GM21423 (cell line): ENCODE results near the gene FAM53B.
"Not testable (repeated sequence)": the region's sequence is repeated elsewhere in the genome, so short reads cannot be mapped to it uniquely, and the experiment has no call there.

Experiments
- ATAC-seq: cut with Tn5 transposase; IDR thresholded peaks from one replicate; pipeline ENCODE4 v1.9.1; 2021; ENCODE audit warnings: mild to moderate bottlenecking, moderate library complexity; ENCODE audit not compliant: unreplicated experiment

Gene FAM53B

GRCh38 chr10:124744102-124745050 lies at the start of gene FAM53B:
Gene FAM53B (minus strand): TSS chr10:124744378. CDS start chr10:124706713, 37,665 bp downstream.
- peak; percentile 62 for ATAC-seq

DNA sequence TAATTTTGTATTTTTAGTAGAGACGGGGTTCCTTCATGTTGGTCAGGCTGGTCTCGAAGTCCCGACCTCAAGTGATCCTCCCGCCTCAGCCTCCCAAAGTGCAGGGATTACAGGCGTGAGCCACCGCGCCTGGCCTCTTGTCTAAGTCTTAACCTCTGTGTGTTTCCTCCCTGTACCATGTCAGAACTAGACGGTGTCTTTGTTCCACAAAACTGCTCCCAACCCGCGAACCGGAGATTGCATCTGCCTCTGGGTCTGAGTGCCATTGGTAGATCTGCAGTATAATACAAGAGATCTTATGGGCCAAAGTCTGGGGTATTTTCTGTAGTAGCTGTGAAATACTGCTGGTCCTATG lies 48.8 kb upstream of the FAM53B start:
- ATAC-seq, result no peak

DNA sequence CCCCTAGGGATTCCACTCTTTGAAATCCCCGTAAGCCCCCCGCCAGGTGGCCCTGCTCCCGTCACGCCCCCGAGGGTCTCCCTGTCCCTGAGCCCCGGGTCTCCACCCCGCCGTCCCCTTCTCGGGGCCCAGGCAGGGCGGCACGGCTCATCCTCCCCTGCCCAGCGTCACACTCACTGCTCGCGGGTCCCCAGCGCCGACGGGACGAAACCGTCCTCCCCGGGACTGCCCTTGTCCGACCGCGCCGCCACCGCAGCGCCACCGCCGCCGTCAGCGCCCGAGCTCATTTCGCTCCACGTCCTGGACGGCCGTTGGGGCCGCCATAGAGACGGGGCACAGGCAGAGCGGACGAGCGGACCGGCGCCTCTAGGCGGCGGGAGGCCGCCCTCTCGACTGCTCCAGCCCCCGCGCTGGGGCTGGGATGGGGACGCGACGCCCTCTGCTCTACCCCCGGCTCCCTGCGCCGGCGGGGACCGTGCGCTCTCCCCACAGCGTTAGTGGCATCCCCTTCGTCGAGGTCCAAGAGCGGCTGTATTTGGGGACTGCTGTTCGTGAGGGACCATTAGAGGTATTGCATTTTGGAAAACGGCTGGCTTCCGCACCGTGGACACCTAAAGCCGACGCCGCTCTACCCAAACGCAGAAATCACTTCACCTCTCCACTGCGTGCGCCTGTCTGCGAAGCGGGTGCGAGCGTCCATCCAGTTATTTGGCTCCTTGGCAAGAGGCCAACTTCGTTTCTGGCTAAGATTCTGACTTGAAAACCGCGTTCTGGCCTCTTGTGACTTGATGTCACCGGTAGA lies 47.6 kb upstream of the FAM53B start, which contains the start of gene EEF1AKMT2:
EEF1AKMT2 (minus strand) TSS at position 341 of the 802 bp plus-strand sequence; CDS start at position 287, 54 bp downstream.
- ATAC-seq, result peak; percentile 90

GRCh38 chr10:124782900-124783299 lies 38.7 kb upstream of the FAM53B start:
- ATAC-seq, result not testable (repeated sequence)

GRCh38 chr10:124768791-124769190 lies 24.6 kb upstream of the FAM53B start:
- no peak for ATAC-seq

DNA sequence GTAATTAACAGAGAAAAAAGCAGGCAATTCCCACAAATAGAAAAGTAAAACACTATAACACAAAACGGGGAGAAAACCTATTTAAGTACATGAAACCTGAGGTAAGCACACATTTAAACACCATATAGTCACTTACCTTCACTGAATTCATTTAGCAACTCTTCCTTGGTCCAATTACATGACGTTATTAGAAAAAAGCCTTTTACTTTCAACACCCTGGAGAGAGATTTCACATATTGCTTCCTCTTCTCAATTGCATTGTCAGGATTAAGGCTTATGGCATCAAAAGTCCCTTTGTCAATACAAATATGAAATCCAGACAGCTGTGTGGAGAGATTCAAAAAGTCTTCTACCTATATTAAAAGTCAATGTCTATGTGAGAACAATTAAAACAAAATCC lies 21.1 kb upstream of the FAM53B start:
- ATAC-seq, result no peak

GRCh38 chr10:124763267-124763666 lies 19.1 kb upstream of the FAM53B start:
- ATAC-seq, result no peak

GRCh38 chr10:124762281-124762680 lies 18.1 kb upstream of the FAM53B start:
- no peak for ATAC-seq

DNA sequence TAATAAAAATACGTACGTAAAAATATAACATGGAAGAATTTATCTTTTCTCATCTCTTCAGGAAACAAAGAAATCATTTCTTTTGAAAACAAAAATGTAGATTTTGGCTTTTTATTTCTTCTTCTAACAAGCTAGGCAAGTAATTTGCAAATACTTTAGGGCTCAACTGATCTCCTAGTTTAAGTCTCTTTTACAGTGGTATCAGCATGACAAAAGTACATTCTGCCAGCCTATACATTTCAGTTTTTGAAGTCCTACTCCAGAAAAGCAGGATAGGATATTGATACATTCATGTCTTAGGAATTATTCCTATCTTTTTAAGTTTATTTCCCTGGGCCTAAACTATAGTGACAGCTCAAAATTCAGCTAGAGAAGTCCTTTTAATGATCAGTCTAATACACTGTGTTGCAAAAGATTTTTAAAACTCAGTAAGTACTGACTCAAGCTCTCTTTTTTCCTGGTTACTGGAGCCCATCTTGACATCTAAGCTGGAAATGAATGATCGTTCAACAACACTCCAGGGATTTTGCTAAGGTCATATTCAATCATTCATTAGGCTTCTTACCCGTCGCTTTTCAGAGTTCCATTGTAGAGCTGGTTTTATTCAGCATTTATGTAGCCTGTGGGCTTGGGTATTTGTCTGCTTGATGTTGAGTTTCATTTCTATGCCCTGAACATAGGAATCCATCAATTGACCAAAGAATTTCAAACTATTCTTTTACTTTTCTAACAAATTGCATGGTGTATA lies 12.2 kb upstream of the FAM53B start:
- no peak for ATAC-seq

GRCh38 chr10:124755581-124755980 lies 11.4 kb upstream of the FAM53B start:
- no peak for ATAC-seq

DNA sequence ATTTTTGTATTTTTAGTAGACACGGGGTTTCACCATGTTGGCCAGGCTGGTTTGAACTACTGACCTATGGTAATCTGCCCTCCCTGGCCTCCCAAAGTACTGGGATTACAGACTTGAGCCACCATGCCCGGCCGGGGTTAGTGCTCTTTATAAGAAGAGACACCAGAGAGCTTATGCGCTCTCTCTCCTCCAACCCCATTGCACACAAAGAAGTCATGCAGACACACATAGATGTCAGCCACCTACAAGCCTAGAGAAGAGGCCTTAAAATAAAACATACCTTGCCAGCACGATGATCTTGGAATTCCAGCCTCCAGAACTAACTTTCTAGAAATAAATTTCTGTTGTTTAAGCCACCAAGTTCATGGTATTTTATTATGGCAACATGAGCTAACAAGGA lies 10.0 kb upstream of the FAM53B start:
- ATAC-seq, result no peak

- ATAC-seq, result peak; percentile 32
These were observed 4.9 kb upstream of the FAM53B start for GRCh38 chr10:124748953-124749645.

- no peak for ATAC-seq
These were observed 4.0 kb upstream of the FAM53B start for GRCh38 chr10:124748166-124748565.

DNA sequence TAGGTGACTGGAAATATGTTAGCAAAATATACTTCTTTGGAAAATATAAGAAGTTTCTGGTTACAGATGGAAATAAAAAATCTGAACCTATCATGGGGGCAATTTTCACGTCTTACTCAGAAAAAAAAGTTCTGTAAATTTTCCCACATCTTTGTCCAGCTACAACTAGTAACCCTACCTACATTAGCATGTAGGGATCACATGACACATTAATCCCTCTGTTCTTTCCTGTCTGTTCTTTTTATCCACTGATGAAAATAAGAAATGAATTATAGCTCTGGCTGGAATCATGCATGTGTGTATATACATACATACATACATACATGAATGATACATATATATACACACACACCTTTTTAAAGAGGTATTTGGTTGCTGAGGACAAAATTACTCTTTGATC lies 3.6 kb upstream of the FAM53B start:
- ATAC-seq, result no peak

DNA sequence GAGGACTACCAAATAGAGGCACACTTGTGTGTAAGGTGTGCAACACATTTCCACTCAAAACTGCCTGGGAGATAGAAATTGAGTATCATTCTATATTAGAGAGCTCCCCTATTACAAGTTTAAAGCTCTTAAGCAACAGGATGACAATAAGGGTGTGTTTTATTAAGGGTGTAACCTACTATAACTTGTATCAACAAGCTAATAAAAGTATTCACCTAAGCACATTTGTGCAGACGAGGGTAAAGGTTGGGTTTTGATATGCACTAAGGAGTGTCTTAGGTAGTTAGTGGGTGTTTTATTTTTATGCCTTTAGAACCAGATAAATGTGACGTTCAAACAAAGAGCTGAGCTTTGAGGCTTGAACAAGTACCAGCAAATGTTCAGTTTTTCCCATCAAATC lies 2.8 kb upstream of the FAM53B start:
- ATAC-seq, result no peak

GRCh38 chr10:124746447-124746846 lies 2.3 kb upstream of the FAM53B start:
- ATAC-seq, result not testable (repeated sequence)

GRCh38 chr10:124745673-124746072 lies 1.5 kb upstream of the FAM53B start:
- no peak for ATAC-seq

DNA sequence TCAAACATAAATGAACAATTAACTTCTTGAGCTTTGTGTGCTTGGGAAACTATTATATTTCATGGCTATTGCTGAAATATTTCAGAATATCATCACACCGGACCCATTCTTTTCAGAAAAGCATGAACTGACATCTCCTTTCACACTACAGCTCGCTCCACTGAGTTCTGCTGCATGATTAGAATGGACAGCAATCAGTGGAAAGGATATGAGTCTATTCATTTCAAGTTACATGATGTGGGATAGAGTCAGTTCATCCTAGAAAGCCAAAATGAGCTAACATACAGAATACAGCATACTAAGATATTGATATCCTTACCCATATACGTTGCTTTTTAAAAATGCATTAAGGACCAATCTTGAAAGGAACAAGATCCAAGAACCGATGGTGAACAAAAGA lies 1.1 kb upstream of the FAM53B start:
- no peak for ATAC-seq

- peak; percentile 24 for ATAC-seq
These were observed 732 bp downstream of the FAM53B start for GRCh38 chr10:124743191-124744101.
